Body of pancreas (tissue), 4 donors: ENCODE data around the gene PPP2R5C.

Experiments
- POLR2A ChIP-seq, 3 donors: fragments of 450-650 bp; IDR thresholded peaks; one replicate each; pipeline ENCODE4 v1.6.1; 2016; ENCODE audit warnings: antibody characterized with exemption in 3 of 3, mild to moderate bottlenecking in 2 of 3
- TF ChIP-seq, protein P1 (sequence below), 7 experiments: fragments of 450-650 bp in 4 of 7; fragments of 200-600 bp in 3 of 7; sonication (generic) in 3 of 7; IDR thresholded peaks; one replicate each; pipeline ENCODE4 v1.5.1; 2016 to 2019; ENCODE audit warnings: antibody characterized with exemption in 7 of 7

DNA sequence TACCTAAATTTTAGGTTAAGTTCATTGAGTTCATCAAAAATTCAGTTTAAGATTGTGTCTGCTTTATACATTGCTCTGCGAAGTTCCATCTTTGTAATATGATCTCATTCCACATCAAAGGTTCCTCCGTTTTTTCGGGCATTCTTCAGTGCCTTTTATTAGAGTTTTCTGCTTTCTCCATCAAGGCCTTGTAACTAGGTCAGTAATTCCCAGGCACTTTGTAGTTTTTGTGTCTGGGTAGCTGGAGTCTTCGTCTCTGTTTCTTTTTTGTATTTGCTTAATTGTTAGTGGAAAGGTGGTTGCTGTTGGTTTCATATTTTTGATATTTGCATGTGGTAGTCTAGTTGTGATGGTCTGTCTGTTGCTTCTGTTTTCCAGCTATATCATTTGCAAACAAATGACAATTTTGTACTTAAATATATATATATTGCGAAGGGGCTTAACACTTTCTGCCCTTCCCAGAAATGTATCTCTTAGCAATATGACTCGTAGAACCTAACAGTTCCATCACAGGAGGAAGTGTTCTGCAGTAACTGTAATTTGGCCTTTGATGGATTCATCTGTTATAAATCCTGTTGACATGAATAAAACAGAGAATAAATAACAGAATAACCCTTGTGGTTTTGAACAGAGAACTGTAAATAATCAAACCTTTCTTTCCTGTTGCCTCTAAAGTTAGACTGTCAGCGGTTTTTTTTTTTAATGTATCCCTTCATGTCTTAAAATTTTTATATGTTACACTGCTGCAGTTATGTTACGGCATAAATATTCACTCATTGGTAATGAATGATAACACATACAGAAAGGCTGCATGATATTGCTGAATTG lies 114.4 kb downstream of the PPP2R5C start:
- TF ChIP-seq, protein P1, sequence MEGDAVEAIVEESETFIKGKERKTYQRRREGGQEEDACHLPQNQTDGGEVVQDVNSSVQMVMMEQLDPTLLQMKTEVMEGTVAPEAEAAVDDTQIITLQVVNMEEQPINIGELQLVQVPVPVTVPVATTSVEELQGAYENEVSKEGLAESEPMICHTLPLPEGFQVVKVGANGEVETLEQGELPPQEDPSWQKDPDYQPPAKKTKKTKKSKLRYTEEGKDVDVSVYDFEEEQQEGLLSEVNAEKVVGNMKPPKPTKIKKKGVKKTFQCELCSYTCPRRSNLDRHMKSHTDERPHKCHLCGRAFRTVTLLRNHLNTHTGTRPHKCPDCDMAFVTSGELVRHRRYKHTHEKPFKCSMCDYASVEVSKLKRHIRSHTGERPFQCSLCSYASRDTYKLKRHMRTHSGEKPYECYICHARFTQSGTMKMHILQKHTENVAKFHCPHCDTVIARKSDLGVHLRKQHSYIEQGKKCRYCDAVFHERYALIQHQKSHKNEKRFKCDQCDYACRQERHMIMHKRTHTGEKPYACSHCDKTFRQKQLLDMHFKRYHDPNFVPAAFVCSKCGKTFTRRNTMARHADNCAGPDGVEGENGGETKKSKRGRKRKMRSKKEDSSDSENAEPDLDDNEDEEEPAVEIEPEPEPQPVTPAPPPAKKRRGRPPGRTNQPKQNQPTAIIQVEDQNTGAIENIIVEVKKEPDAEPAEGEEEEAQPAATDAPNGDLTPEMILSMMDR (IDR thresholded peaks at IDR 0.05): no peak
- no peak for TF ChIP-seq POLR2A (IDR thresholded peaks at IDR 0.05)
